Liver (tissue), 9 donors: ENCODE data around the gene CHST5. TPM values are rescaled to one million over a fixed set of nuclear protein-coding genes. Genes with fewer than 3 reads are reported as not detected.

Experiments
- DNase-seq: peaks from one replicate; pipeline ENCODE4 v3.0.0-alpha.2; 2017; ENCODE audit warnings: low spot score
- H3K27ac ChIP-seq, 2 donors: one replicate each; pipeline ENCODE4 v1.7.0; 2013; ENCODE audit warnings: inconsistent platforms in 2 of 2, low read length in 2 of 2, control low read depth in 1 of 2, low read depth in 1 of 2, mild to moderate bottlenecking in 1 of 2
- H3K27me3 ChIP-seq, 4 donors: one replicate each; pipeline versions ENCODE4 v1.6.1 to v1.7.0; 2013; ENCODE audit warnings: low read length in 3 of 4, inconsistent platforms in 1 of 4, mild to moderate bottlenecking in 1 of 4, moderate library complexity in 1 of 4; ENCODE audit not compliant: control insufficient read depth in 4 of 4, insufficient read depth in 4 of 4
- H3K36me3 ChIP-seq, 4 donors: one replicate each; pipeline versions ENCODE4 v1.6.1 to v1.7.0; 2013; ENCODE audit warnings: low read length in 3 of 4, mild to moderate bottlenecking in 3 of 4, low read depth in 1 of 4, moderate library complexity in 1 of 4; ENCODE audit not compliant: control insufficient read depth in 4 of 4, insufficient read depth in 3 of 4
- H3K4me1 ChIP-seq, 4 donors: one replicate each; pipeline versions ENCODE4 v1.6.1 to v1.7.0; 2013; ENCODE audit warnings: low read length in 3 of 4, mild to moderate bottlenecking in 3 of 4, moderate library complexity in 1 of 4; ENCODE audit not compliant: control insufficient read depth in 4 of 4, insufficient read depth in 4 of 4
- H3K4me3 ChIP-seq, 3 donors: one replicate each; pipeline versions ENCODE4 v1.6.1 to v1.7.0; 2013; ENCODE audit warnings: low read length in 3 of 3, control low read depth in 1 of 3, low read depth in 1 of 3, mild to moderate bottlenecking in 1 of 3
- H3K9ac ChIP-seq, 2 donors: one replicate each; pipeline ENCODE4 v1.7.0; 2013; ENCODE audit warnings: low read length in 2 of 2, mild to moderate bottlenecking in 2 of 2, moderate library complexity in 2 of 2, control low read depth in 1 of 2, low read depth in 1 of 2
- H3K9me3 ChIP-seq, 4 donors: one replicate each; pipeline versions ENCODE4 v1.6.1 to v1.7.0; 2013; ENCODE audit warnings: low read length in 3 of 4; ENCODE audit not compliant: control insufficient read depth in 4 of 4
- FOXA1 ChIP-seq: IDR thresholded peaks from 2 replicates; pipeline ENCODE4 v1.6.1; 2016; ENCODE audit warnings: antibody characterized with exemption
- HNF4G ChIP-seq: IDR thresholded peaks from 2 replicates; pipeline ENCODE4 v1.6.1; 2016; ENCODE audit warnings: antibody characterized with exemption
- JUND ChIP-seq, 2 donors: IDR thresholded peaks; 2 replicates each; pipeline ENCODE4 v1.6.1; 2016; ENCODE audit warnings: antibody characterized with exemption in 2 of 2
- RAD21 ChIP-seq, 2 donors: IDR thresholded peaks; 2 replicates each; pipeline ENCODE4 v1.6.1; 2016; ENCODE audit warnings: antibody characterized with exemption in 2 of 2, mild to moderate bottlenecking in 2 of 2
- YY1 ChIP-seq: IDR thresholded peaks from 2 replicates; pipeline ENCODE4 v1.6.1; 2016; ENCODE audit warnings: antibody characterized with exemption, mild to moderate bottlenecking
- WGBS: extraction: QIAGEN DNeasy Blood & Tissue Kit; methylation state at CpG from one replicate; pipeline ENCODE4 v1.1.7; 2013; 5-methylcytosine and 5-hydroxymethylcytosine counted together
- polyA plus RNA-seq, 2 donors: library from polyadenylated mRNA; stranded (reverse) in 1 of 2; unstranded in 1 of 2; fragments of 200-250 nt in 1 of 2; fragments of >200 nt in 1 of 2; fragmentation: Nextera tagmentation in 1 of 2; extraction: Ambion mirVana in 1 of 2; gene quantifications; one replicate each; pipeline versions ENCODE4 v1.2.1 to v1.2.3, GENCODE V29; 2013 to 2015
- total RNA-seq, 2 donors: library from RNA; depleted of rRNA; stranded (reverse); fragments of >200 nt; gene quantifications; one replicate each; pipeline ENCODE4 v1.2.3, GENCODE V29; 2014
- TF ChIP-seq, protein P1 (sequence below): IDR thresholded peaks from 2 replicates; pipeline ENCODE4 v1.6.1; 2016; ENCODE audit warnings: antibody characterized with exemption
- TF ChIP-seq, protein P2 (sequence below): IDR thresholded peaks from 2 replicates; pipeline ENCODE4 v1.6.1; 2016; ENCODE audit warnings: antibody characterized with exemption, mild to moderate bottlenecking
- TF ChIP-seq, protein P3 (sequence below): fragments of 150-350 bp; IDR thresholded peaks from 2 replicates; pipeline ENCODE4 v1.5.1; 2017; ENCODE audit warnings: improper control_type of control experiment, low read depth, low read length; ENCODE audit not compliant: missing input control
- donor health status: healthy.
- donor health status: healthy.
- donor health status: healthy.
- donor health status: healthy.
- donor health status: healthy.

Gene CHST5
- total and polyA plus RNA-seq, 4 donors = not detected

DNA sequence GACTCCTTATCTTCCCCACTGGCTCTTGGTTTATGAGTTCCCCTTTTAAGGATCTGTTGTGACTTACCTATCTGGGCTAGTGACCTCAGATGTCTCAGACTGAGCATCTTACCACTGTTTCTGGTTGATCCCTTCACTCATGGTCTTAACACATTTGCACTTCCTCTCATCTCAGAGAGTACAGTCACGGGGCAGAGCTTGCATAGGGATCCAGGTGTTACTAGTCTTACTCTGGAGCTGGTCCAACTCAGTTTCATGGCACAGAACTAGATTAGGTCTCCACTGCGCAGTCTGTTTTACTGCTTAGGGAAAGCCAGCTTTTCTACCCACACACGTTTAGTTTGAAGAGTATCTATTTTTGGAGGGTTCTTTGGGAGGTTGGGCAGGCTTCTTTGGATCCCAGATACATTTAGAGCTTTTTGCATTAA lies 40.5 kb upstream of the CHST5 start:
- peaks cover 8 to 59% (median 49%) of the 10 kb centered on the region in 4 donors for H3K36me3 ChIP-seq
- no peaks in the 10 kb centered on the region for H3K27me3 ChIP-seq
- 78% methylated on average over 3 of the region's 3 CpGs for WGBS
- DNase-seq = no peak
- H3K27ac ChIP-seq = no peak overlapping the region
- no peaks in the 10 kb centered on the region for H3K9me3 ChIP-seq
- TF ChIP-seq, protein P1, sequence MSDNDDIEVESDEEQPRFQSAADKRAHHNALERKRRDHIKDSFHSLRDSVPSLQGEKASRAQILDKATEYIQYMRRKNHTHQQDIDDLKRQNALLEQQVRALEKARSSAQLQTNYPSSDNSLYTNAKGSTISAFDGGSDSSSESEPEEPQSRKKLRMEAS = no peak
- TF ChIP-seq, protein P2, sequence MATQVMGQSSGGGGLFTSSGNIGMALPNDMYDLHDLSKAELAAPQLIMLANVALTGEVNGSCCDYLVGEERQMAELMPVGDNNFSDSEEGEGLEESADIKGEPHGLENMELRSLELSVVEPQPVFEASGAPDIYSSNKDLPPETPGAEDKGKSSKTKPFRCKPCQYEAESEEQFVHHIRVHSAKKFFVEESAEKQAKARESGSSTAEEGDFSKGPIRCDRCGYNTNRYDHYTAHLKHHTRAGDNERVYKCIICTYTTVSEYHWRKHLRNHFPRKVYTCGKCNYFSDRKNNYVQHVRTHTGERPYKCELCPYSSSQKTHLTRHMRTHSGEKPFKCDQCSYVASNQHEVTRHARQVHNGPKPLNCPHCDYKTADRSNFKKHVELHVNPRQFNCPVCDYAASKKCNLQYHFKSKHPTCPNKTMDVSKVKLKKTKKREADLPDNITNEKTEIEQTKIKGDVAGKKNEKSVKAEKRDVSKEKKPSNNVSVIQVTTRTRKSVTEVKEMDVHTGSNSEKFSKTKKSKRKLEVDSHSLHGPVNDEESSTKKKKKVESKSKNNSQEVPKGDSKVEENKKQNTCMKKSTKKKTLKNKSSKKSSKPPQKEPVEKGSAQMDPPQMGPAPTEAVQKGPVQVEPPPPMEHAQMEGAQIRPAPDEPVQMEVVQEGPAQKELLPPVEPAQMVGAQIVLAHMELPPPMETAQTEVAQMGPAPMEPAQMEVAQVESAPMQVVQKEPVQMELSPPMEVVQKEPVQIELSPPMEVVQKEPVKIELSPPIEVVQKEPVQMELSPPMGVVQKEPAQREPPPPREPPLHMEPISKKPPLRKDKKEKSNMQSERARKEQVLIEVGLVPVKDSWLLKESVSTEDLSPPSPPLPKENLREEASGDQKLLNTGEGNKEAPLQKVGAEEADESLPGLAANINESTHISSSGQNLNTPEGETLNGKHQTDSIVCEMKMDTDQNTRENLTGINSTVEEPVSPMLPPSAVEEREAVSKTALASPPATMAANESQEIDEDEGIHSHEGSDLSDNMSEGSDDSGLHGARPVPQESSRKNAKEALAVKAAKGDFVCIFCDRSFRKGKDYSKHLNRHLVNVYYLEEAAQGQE = no peak
- H3K9ac ChIP-seq = no peak overlapping the region
- H3K4me3 ChIP-seq = no peak overlapping the region
- H3K4me1 ChIP-seq = peaks cover 0 to 3% (median 0%) of the 10 kb centered on the region in 4 donors

DNA sequence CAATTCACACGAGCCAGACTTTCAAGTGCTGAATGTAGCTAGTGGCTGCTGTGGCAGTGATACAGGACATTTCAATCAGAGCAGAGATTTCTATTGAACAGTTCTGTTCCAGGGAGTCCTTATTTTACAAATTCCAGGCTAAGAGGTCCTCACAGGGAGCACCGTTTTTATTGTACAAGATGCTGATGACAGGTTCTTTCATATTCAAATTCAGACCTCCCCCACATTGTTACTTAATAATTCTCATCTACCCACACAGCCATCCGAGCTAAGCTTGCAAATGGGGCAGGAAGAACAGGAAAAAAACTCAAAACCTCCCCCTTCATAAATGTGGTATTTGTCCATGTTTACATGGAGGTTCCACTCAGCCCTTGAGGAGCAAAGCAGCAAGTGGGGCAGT lies 40.0 kb upstream of the CHST5 start:
- no peak overlapping the region for H3K27ac ChIP-seq
- no peaks in the 10 kb centered on the region for H3K9me3 ChIP-seq
- WGBS = 81% methylated on average over 3 of the region's 3 CpGs
- no peak overlapping the region for H3K9ac ChIP-seq
- no peaks in the 10 kb centered on the region for H3K27me3 ChIP-seq
- no peak overlapping the region for H3K4me3 ChIP-seq
- TF ChIP-seq, protein P1 = no peak
- no peak for TF ChIP-seq YY1
- TF ChIP-seq, protein P3, sequence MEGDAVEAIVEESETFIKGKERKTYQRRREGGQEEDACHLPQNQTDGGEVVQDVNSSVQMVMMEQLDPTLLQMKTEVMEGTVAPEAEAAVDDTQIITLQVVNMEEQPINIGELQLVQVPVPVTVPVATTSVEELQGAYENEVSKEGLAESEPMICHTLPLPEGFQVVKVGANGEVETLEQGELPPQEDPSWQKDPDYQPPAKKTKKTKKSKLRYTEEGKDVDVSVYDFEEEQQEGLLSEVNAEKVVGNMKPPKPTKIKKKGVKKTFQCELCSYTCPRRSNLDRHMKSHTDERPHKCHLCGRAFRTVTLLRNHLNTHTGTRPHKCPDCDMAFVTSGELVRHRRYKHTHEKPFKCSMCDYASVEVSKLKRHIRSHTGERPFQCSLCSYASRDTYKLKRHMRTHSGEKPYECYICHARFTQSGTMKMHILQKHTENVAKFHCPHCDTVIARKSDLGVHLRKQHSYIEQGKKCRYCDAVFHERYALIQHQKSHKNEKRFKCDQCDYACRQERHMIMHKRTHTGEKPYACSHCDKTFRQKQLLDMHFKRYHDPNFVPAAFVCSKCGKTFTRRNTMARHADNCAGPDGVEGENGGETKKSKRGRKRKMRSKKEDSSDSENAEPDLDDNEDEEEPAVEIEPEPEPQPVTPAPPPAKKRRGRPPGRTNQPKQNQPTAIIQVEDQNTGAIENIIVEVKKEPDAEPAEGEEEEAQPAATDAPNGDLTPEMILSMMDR = no peak
- no peak for TF ChIP-seq FOXA1
- no peak for TF ChIP-seq RAD21 (IDR thresholded peaks at IDR 0.05)
- TF ChIP-seq JUND (IDR thresholded peaks at IDR 0.05) = no peak
- peaks cover 8 to 64% (median 53%) of the 10 kb centered on the region in 4 donors for H3K36me3 ChIP-seq
- peaks cover 0 to 3% (median 0%) of the 10 kb centered on the region in 4 donors for H3K4me1 ChIP-seq
- no peak for DNase-seq

DNA sequence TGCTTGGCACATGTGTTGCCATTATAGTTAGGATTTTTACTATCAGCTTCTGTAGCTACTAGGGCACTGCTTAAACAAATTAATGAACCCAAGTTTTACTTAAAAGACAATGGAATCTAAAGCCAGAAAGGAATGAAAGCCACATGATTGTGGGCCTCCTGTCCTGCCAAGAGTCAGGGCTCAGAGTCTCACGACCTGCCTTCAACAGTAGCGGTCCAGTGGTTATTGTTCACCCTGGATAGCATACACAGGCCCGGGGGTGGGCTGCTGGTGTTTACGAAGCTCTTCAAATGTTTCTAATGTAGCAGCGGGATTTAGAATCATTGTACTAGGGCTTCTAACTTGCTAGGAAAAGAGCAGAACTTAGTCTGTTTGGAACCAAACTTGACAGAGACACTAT lies 38.0 kb upstream of the CHST5 start:
- Histone ChIP-seq H3K4me3 (no peak overlapping the region), H3K36me3 (peaks cover 10 to 69% (median 62%) of the 10 kb centered on the region in 4 donors), H3K9me3 (no peaks in the 10 kb centered on the region), H3K9ac (no peak overlapping the region), H3K4me1 (peaks cover 0 to 5% (median 1%) of the 10 kb centered on the region in 4 donors), H3K27me3 (no peaks in the 10 kb centered on the region), H3K27ac (no peak overlapping the region)
- no peak for TF ChIP-seq HNF4G
- WGBS = 89% methylated on average over 5 of the region's 5 CpGs
- no peak for DNase-seq
